Effector memory CD4-positive, alpha-beta T cell (primary cell): ENCODE data around the gene IGDCC3.
"Not testable (repeated sequence)": the region's sequence is repeated elsewhere in the genome, so short reads cannot be mapped to it uniquely, and the experiment has no call there.

Source experiments
- DNase-seq, 3 donors: peaks; one replicate each; pipeline ENCODE4 v3.0.0-alpha.2; 2020
- H3K27ac ChIP-seq: 2 replicates; pipeline ENCODE4 v1.7.0; 2013; ENCODE audit warnings: mild to moderate bottlenecking, low read length, moderate library complexity; ENCODE audit not compliant: insufficient read depth, poor library complexity, severe bottlenecking
- H3K27me3 ChIP-seq: replicated peaks from 2 replicates; pipeline ENCODE4 v1.7.0; 2013; ENCODE audit warnings: mild to moderate bottlenecking, low read length; ENCODE audit not compliant: insufficient read depth, control insufficient read depth, poor library complexity, severe bottlenecking
- H3K36me3 ChIP-seq: 2 replicates; pipeline ENCODE4 v1.7.0; 2013; ENCODE audit warnings: mild to moderate bottlenecking, low read length, moderate library complexity; ENCODE audit not compliant: control insufficient read depth, insufficient read depth
- H3K4me1 ChIP-seq: 2 replicates; pipeline ENCODE4 v1.7.0; 2013; ENCODE audit warnings: low read length, mild to moderate bottlenecking; ENCODE audit not compliant: control insufficient read depth, insufficient read depth, poor library complexity, severe bottlenecking
- H3K4me3 ChIP-seq: 2 replicates; pipeline ENCODE4 v1.7.0; 2013; ENCODE audit warnings: low read length, low read depth, mild to moderate bottlenecking; ENCODE audit not compliant: insufficient read depth, poor library complexity, severe bottlenecking
- H3K9me3 ChIP-seq: 2 replicates; pipeline ENCODE4 v1.7.0; 2013; ENCODE audit warnings: mild to moderate bottlenecking, low read length, moderate library complexity; ENCODE audit not compliant: control insufficient read depth

Gene IGDCC3

GRCh38 chr15:65406424-65407000, 28.7 kb upstream of the IGDCC3 start:
- DNase-seq = no peak
- Histone ChIP-seq H3K4me1 (no peaks in the 10 kb centered on the region), H3K27ac (no peak overlapping the region), H3K27me3 (no peaks in the 10 kb centered on the region), H3K9me3 (no peaks in the 10 kb centered on the region), H3K4me3 (no peak overlapping the region), H3K36me3 (no peaks in the 10 kb centered on the region)

DNA sequence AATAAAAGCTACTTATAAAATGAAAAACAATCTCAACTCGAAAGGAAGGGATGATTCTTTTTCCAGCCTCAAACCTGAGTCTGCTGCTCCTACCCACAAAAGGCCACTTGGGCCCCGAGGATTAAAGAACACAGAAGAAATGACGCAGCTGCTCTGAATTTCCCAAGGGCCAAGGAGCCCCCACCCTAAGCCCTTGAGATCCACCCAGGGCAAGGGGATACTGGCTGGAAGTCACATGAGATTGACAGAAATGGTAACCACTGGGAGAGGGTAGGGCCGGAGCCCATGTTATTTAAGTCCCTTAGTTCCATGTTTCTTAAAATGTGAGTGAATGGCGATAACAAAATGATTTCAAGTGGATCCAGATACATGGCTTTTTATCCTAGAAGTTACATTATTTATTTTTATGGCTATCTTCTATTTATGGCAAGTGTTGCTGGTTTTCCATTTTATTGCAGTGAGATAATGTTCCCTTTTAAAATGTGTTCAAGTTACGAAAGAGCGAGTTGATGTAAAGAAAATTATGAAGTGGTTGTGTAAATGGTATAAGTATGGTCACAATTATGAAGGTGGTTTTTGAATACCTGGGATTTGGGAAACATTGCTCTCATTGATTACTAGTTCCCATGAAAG, 28.1 kb upstream of the IGDCC3 start:
- no peaks in the 10 kb centered on the region for H3K27me3 ChIP-seq
- no peaks in the 10 kb centered on the region for H3K36me3 ChIP-seq
- no peaks in the 10 kb centered on the region for H3K9me3 ChIP-seq
- H3K27ac ChIP-seq = no peak overlapping the region
- H3K4me3 ChIP-seq = no peak overlapping the region
- no peak for DNase-seq
- H3K4me1 ChIP-seq = no peaks in the 10 kb centered on the region

DNA sequence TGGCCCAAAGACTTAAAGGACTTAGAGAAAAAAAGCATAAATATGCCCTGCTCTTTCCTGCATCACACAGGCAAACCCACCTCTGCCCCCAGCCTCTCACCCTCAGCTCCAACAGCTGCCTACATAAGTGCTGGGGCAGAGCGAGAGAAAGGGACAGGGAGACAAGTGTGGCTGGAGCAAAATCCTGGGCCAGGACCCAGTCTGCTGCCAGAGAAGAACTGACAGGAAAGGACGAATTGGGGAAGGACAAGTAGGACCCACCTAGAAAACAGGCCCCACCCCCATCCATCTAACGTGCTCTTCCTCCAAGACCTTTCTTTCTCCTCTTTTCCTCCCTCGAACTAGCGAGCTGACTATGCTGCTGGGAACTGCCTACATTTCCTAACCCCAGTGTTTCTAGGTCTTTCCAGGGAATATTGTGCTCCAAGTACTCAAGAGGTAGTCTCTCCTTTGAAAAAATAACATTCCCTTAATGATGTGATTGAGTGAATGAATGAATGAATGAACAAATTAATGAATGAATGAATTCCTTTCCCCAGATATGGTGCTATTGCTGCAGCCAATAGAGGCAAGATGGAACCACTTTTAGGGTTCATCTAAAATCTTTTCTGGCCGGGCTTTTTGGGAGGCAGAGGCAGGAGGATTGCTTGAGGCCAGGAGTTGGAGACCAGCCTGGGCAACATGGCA, 26.5 kb upstream of the IGDCC3 start:
- H3K9me3 ChIP-seq = no peaks in the 10 kb centered on the region
- H3K36me3 ChIP-seq = no peaks in the 10 kb centered on the region
- DNase-seq = no peak
- H3K27me3 ChIP-seq = no peaks in the 10 kb centered on the region
- H3K4me3 ChIP-seq = no peak overlapping the region
- H3K27ac ChIP-seq = no peak overlapping the region
- no peaks in the 10 kb centered on the region for H3K4me1 ChIP-seq

GRCh38 chr15:65402961-65403360, 25.2 kb upstream of the IGDCC3 start:
- no peak for DNase-seq
- H3K4me1 ChIP-seq = no peaks in the 10 kb centered on the region
- no peak overlapping the region for H3K4me3 ChIP-seq
- H3K36me3 ChIP-seq = no peaks in the 10 kb centered on the region
- no peaks in the 10 kb centered on the region for H3K9me3 ChIP-seq
- no peak overlapping the region for H3K27ac ChIP-seq
- no peaks in the 10 kb centered on the region for H3K27me3 ChIP-seq

GRCh38 chr15:65401611-65402240, 23.9 kb upstream of the IGDCC3 start:
- DNase-seq = no peak
- H3K4me3 ChIP-seq = no peak overlapping the region
- no peak overlapping the region for H3K27ac ChIP-seq
- H3K9me3 ChIP-seq = no peaks in the 10 kb centered on the region
- H3K4me1 ChIP-seq = no peaks in the 10 kb centered on the region
- no peaks in the 10 kb centered on the region for H3K27me3 ChIP-seq
- H3K36me3 ChIP-seq = no peaks in the 10 kb centered on the region

GRCh38 chr15:65400760-65401610, 23.2 kb upstream of the IGDCC3 start:
- Histone ChIP-seq H3K27me3 (peaks cover 4% of the 10 kb centered on the region), H3K4me1 (no peaks in the 10 kb centered on the region)
- peak in 1 of 3 donors; percentile 20 for DNase-seq

GRCh38 chr15:65399997-65400396, 22.2 kb upstream of the IGDCC3 start:
- H3K9me3 ChIP-seq = no peaks in the 10 kb centered on the region
- no peak overlapping the region for H3K4me3 ChIP-seq
- H3K27me3 ChIP-seq = peaks cover 12% of the 10 kb centered on the region
- H3K27ac ChIP-seq = no peak overlapping the region
- H3K4me1 ChIP-seq = peaks cover 4% of the 10 kb centered on the region
- no peak for DNase-seq
- H3K36me3 ChIP-seq = no peaks in the 10 kb centered on the region

More at GRCh38 chr15:65400760-65401610, 23.2 kb upstream of the IGDCC3 start:
- H3K36me3 ChIP-seq = no peaks in the 10 kb centered on the region
- H3K9me3 ChIP-seq = no peaks in the 10 kb centered on the region
- no peak overlapping the region for H3K4me3 ChIP-seq
- no peak overlapping the region for H3K27ac ChIP-seq

- Histone ChIP-seq H3K9me3 (no peaks in the 10 kb centered on the region), H3K27ac (no peak overlapping the region), H3K4me3 (no peak overlapping the region), H3K36me3 (no peaks in the 10 kb centered on the region), H3K4me1 (peaks cover 4% of the 10 kb centered on the region), H3K27me3 (peaks cover 12% of the 10 kb centered on the region)
- DNase-seq = no peak
Observed at GRCh38 chr15:65399001-65399706, 21.4 kb upstream of the IGDCC3 start.

DNA sequence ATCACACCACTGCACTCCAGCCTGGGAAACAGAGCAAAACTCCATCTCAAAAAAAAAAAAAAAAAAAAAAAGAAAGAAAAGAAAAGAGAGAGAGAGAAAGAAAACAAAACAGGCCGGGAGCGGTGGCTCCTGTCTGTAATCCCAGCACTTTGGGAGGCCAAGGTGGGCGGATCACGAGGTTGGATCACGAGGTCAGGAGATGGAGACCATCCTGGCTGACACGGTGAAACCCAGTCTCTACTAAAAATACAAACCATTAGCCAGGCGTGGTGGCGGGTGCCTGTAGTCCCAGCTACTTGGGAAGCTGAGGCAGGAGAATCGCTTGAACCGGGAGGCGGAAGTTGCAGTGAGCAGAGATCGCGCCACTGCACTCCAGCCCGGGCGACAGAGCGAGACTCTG, 20.7 kb upstream of the IGDCC3 start:
- peaks cover 17% of the 10 kb centered on the region for H3K27me3 ChIP-seq
- H3K4me3 ChIP-seq, DNase-seq, H3K27ac ChIP-seq, H3K9me3 ChIP-seq, H3K4me1 ChIP-seq, H3K36me3 ChIP-seq: not testable (repeated sequence)
